Measurements from ENCODE around the gene TMEM150C.
"Not testable (repeated sequence)": the region's sequence is repeated elsewhere in the genome, so short reads cannot be mapped to it uniquely, and the experiment has no call there.

The TMEM150C gene

GRCh38 chr4:82567444-82567843, 5.7 kb upstream of the TMEM150C start:
- Histone ChIP-seq H3K27me3 (ENCODE audit: control insufficient read depth in 1 of 2, insufficient read depth in 2 of 2, low read length in 2 of 2) (peaks cover 0 to 1% of the 10 kb centered on the region in 2 donors), H3K4me1 (ENCODE audit: insufficient read depth, low read length) (no peaks in the 10 kb centered on the region), H3K4me3 (ENCODE audit: low read depth in 1 of 2, low read length in 2 of 2) (no peak overlapping the region), H3K36me3 (ENCODE audit: insufficient read depth, low read length) (no peaks in the 10 kb centered on the region), H3K27ac (ENCODE audit: low read depth, low read length) (no peak overlapping the region), H3K9me3 (ENCODE audit: low read length) (no peaks in the 10 kb centered on the region), H3K9ac (ENCODE audit: low read length) (no peak overlapping the region)

GRCh38 chr4:82562564-82562854, 721 bp upstream of the TMEM150C start:
- no peaks in the 10 kb centered on the region for H3K9me3 ChIP-seq (ENCODE audit: low read length)
- peaks cover 0 to 10% of the 10 kb centered on the region in 2 donors for H3K27me3 ChIP-seq (ENCODE audit: control insufficient read depth in 1 of 2, insufficient read depth in 2 of 2, low read length in 2 of 2)
- H3K4me3 ChIP-seq (ENCODE audit: low read depth in 1 of 2, low read length in 2 of 2), result peak overlapping the region; percentile 39 to 47
- H3K36me3 ChIP-seq (ENCODE audit: insufficient read depth, low read length), result no peaks in the 10 kb centered on the region
- no peaks in the 10 kb centered on the region for H3K4me1 ChIP-seq (ENCODE audit: insufficient read depth, low read length)
- H3K27ac ChIP-seq (ENCODE audit: low read depth, low read length), result no peak overlapping the region
- H3K9ac ChIP-seq (ENCODE audit: low read length), result no peak overlapping the region

GRCh38 chr4:82560853-82561785, 669 bp downstream of the TMEM150C start:
- H3K27ac ChIP-seq (ENCODE audit: low read depth, low read length), result no peak overlapping the region
- peak overlapping the region in 1 of 2 donors; percentile 37 for H3K4me3 ChIP-seq (ENCODE audit: low read depth in 1 of 2, low read length in 2 of 2)
- H3K27me3 ChIP-seq (ENCODE audit: control insufficient read depth in 1 of 2, insufficient read depth in 2 of 2, low read length in 2 of 2), result peaks cover 0 to 10% of the 10 kb centered on the region in 2 donors
- no peaks in the 10 kb centered on the region for H3K4me1 ChIP-seq (ENCODE audit: insufficient read depth, low read length)
- no peaks in the 10 kb centered on the region for H3K36me3 ChIP-seq (ENCODE audit: insufficient read depth, low read length)
- no peak overlapping the region for H3K9ac ChIP-seq (ENCODE audit: low read length)
- H3K9me3 ChIP-seq (ENCODE audit: low read length), result no peaks in the 10 kb centered on the region

GRCh38 chr4:82559735-82560120, 2.1 kb downstream of the TMEM150C start:
- no peak overlapping the region for H3K4me3 ChIP-seq (ENCODE audit: low read depth in 1 of 2, low read length in 2 of 2)
- no peak overlapping the region for H3K27ac ChIP-seq (ENCODE audit: low read depth, low read length)
- no peak overlapping the region for H3K9ac ChIP-seq (ENCODE audit: low read length)
- H3K36me3 ChIP-seq (ENCODE audit: insufficient read depth, low read length), result no peaks in the 10 kb centered on the region
- H3K27me3 ChIP-seq (ENCODE audit: control insufficient read depth in 1 of 2, insufficient read depth in 2 of 2, low read length in 2 of 2), result peaks cover 0 to 10% of the 10 kb centered on the region in 2 donors
- no peaks in the 10 kb centered on the region for H3K4me1 ChIP-seq (ENCODE audit: insufficient read depth, low read length)
- no peaks in the 10 kb centered on the region for H3K9me3 ChIP-seq (ENCODE audit: low read length)

- peaks cover 0 to 10% of the 10 kb centered on the region in 2 donors for H3K27me3 ChIP-seq (ENCODE audit: control insufficient read depth in 1 of 2, insufficient read depth in 2 of 2, low read length in 2 of 2)
- H3K27ac ChIP-seq (ENCODE audit: low read depth, low read length); H3K36me3 ChIP-seq (ENCODE audit: insufficient read depth, low read length); H3K4me3 ChIP-seq (ENCODE audit: low read depth in 1 of 2, low read length in 2 of 2); H3K9ac ChIP-seq (ENCODE audit: low read length); H3K9me3 ChIP-seq (ENCODE audit: low read length); H3K4me1 ChIP-seq (ENCODE audit: insufficient read depth, low read length): not testable (repeated sequence)
Observed at GRCh38 chr4:82559090-82559734, 2.6 kb downstream of the TMEM150C start.

GRCh38 chr4:82555276-82555675, 6.5 kb downstream of the TMEM150C start:
- Histone ChIP-seq H3K36me3 (ENCODE audit: insufficient read depth, low read length) (no peaks in the 10 kb centered on the region), H3K4me1 (ENCODE audit: insufficient read depth, low read length) (no peaks in the 10 kb centered on the region)

GRCh38 chr4:82553020-82553419, 8.8 kb downstream of the TMEM150C start:
- no peak overlapping the region for H3K9ac ChIP-seq (ENCODE audit: low read length)
- no peaks in the 10 kb centered on the region for H3K27me3 ChIP-seq (ENCODE audit: control insufficient read depth in 1 of 2, insufficient read depth in 2 of 2, low read length in 2 of 2)
- no peaks in the 10 kb centered on the region for H3K4me1 ChIP-seq (ENCODE audit: insufficient read depth, low read length)
- H3K27ac ChIP-seq (ENCODE audit: low read depth, low read length), result no peak overlapping the region
- H3K36me3 ChIP-seq (ENCODE audit: insufficient read depth, low read length), result no peaks in the 10 kb centered on the region
- no peak overlapping the region for H3K4me3 ChIP-seq (ENCODE audit: low read depth in 1 of 2, low read length in 2 of 2)
- H3K9me3 ChIP-seq (ENCODE audit: low read length), result no peaks in the 10 kb centered on the region

More at GRCh38 chr4:82555276-82555675, 6.5 kb downstream of the TMEM150C start:
- no peak overlapping the region for H3K27ac ChIP-seq (ENCODE audit: low read depth, low read length)
- no peak overlapping the region for H3K4me3 ChIP-seq (ENCODE audit: low read depth in 1 of 2, low read length in 2 of 2)
- H3K9me3 ChIP-seq (ENCODE audit: low read length), result no peaks in the 10 kb centered on the region
- H3K9ac ChIP-seq (ENCODE audit: low read length), result no peak overlapping the region
- no peaks in the 10 kb centered on the region for H3K27me3 ChIP-seq (ENCODE audit: control insufficient read depth in 1 of 2, insufficient read depth in 2 of 2, low read length in 2 of 2)

GRCh38 chr4:82551734-82552133, 10.1 kb downstream of the TMEM150C start:
- Histone ChIP-seq H3K27me3 (ENCODE audit: control insufficient read depth in 1 of 2, insufficient read depth in 2 of 2, low read length in 2 of 2) (no peaks in the 10 kb centered on the region), H3K9me3 (ENCODE audit: low read length) (no peaks in the 10 kb centered on the region), H3K4me3 (ENCODE audit: low read depth in 1 of 2, low read length in 2 of 2) (no peak overlapping the region), H3K9ac (ENCODE audit: low read length) (no peak overlapping the region), H3K4me1 (ENCODE audit: insufficient read depth, low read length) (no peaks in the 10 kb centered on the region), H3K36me3 (ENCODE audit: insufficient read depth, low read length) (no peaks in the 10 kb centered on the region), H3K27ac (ENCODE audit: low read depth, low read length) (no peak overlapping the region)

GRCh38 chr4:82547850-82548249, 13.9 kb downstream of the TMEM150C start:
- not testable (repeated sequence) for H3K4me3 ChIP-seq (ENCODE audit: low read depth in 1 of 2, low read length in 2 of 2); H3K9ac ChIP-seq (ENCODE audit: low read length); H3K36me3 ChIP-seq (ENCODE audit: insufficient read depth, low read length); H3K27me3 ChIP-seq (ENCODE audit: control insufficient read depth in 1 of 2, insufficient read depth in 2 of 2, low read length in 2 of 2); H3K4me1 ChIP-seq (ENCODE audit: insufficient read depth, low read length); H3K9me3 ChIP-seq (ENCODE audit: low read length); H3K27ac ChIP-seq (ENCODE audit: low read depth, low read length)

- no peaks in the 10 kb centered on the region for H3K36me3 ChIP-seq (ENCODE audit: insufficient read depth, low read length)
- H3K4me1 ChIP-seq (ENCODE audit: insufficient read depth, low read length), result no peaks in the 10 kb centered on the region
- H3K9ac ChIP-seq (ENCODE audit: low read length), result no peak overlapping the region
- no peak overlapping the region for H3K4me3 ChIP-seq (ENCODE audit: low read depth in 1 of 2, low read length in 2 of 2)
- no peak overlapping the region for H3K27ac ChIP-seq (ENCODE audit: low read depth, low read length)
- no peaks in the 10 kb centered on the region for H3K27me3 ChIP-seq (ENCODE audit: control insufficient read depth in 1 of 2, insufficient read depth in 2 of 2, low read length in 2 of 2)
- no peaks in the 10 kb centered on the region for H3K9me3 ChIP-seq (ENCODE audit: low read length)
Observed at GRCh38 chr4:82543131-82543530, 18.7 kb downstream of the TMEM150C start.

- no peak overlapping the region for H3K4me3 ChIP-seq (ENCODE audit: low read depth in 1 of 2, low read length in 2 of 2)
- no peaks in the 10 kb centered on the region for H3K36me3 ChIP-seq (ENCODE audit: insufficient read depth, low read length)
- no peaks in the 10 kb centered on the region for H3K4me1 ChIP-seq (ENCODE audit: insufficient read depth, low read length)
- no peaks in the 10 kb centered on the region for H3K27me3 ChIP-seq (ENCODE audit: control insufficient read depth in 1 of 2, insufficient read depth in 2 of 2, low read length in 2 of 2)
- H3K9me3 ChIP-seq (ENCODE audit: low read length), result no peaks in the 10 kb centered on the region
- H3K27ac ChIP-seq (ENCODE audit: low read depth, low read length), result no peak overlapping the region
- no peak overlapping the region for H3K9ac ChIP-seq (ENCODE audit: low read length)
Observed at GRCh38 chr4:82542642-82543041, 19.1 kb downstream of the TMEM150C start.

GRCh38 chr4:82529322-82529721, 32.5 kb downstream of the TMEM150C start:
- Histone ChIP-seq H3K9me3 (ENCODE audit: low read length) (no peaks in the 10 kb centered on the region), H3K27ac (ENCODE audit: low read depth, low read length) (no peak overlapping the region), H3K9ac (ENCODE audit: low read length) (no peak overlapping the region), H3K4me1 (ENCODE audit: insufficient read depth, low read length) (no peaks in the 10 kb centered on the region), H3K4me3 (ENCODE audit: low read depth in 1 of 2, low read length in 2 of 2) (no peak overlapping the region), H3K36me3 (ENCODE audit: insufficient read depth, low read length) (no peaks in the 10 kb centered on the region), H3K27me3 (ENCODE audit: control insufficient read depth in 1 of 2, insufficient read depth in 2 of 2, low read length in 2 of 2) (no peaks in the 10 kb centered on the region)
